AML-193 (cell line): ENCODE data around the gene RNF11.

ENCODE experiments used
- DNase-seq, 2 experiments: peaks; one replicate each; lab custom pipeline; 2025; lab: John Stamatoyannopoulos, UW

The RNF11 gene

DNA sequence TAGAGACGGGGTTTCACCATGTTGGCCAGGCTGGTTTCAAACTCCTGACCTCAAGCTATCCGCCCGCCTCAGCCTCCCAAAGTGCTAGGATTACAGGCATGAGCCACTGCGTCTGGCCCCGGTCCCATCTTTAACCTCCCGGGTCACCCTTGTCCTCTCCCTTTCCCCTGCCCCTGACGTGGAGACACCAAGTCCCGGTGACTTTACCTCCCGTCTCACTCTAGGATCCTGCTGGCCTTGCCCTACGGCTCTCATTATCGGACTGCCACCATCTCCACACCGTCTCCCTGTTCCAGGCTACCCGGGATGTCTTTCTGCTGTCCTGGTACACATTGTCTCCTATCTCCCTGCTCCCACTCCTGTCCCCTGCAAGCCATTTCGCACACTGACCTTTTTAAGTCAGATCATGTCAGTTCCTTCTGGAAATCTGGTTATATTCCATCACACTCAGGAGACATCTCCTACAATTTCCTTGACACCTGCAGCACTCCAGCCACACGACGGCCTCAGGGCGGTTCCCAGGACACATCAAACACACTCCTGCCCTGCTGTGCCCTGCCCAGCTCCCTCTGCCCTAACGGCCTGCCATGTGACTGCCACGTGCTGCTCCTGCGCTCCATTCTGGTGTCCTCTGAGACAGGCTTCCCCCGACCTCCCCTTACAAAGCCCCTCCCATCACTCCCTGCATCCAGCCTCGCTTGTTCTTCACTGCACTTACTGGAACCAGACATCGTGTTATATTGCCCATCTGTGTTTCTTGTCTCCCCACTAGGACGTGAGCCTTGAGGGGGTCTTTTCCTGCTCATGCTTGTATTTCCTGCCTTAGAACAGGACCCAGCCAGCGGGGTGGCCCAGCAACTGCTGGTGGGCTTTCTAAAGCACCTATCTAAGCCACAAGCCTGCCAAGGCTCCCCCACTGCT lies 61.6 kb downstream of the RNF11 start:
- DNase-seq: no peak

DNA sequence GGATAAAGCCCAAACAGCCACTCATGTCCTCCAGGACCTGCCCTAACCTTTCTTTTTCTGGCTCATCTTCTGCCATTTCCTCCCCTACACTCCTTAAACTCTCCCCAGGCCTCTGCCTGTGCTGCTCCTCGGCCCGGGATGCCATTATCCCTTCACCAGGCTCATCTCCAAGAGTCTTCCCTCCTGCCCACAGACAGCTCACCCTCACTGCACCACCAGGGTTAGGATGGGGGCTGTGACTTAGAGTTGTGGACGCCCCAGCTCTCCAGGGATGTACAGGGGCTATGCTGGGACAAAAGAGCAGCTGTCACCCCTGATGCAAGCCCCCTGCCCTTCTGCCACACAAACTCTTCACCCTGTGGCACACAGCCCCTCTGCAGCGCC lies 62.2 kb downstream of the RNF11 start:
- DNase-seq: no peak

GRCh38 chr1:51299185-51299885 lies 63.3 kb downstream of the RNF11 start:
- no peak for DNase-seq

DNA sequence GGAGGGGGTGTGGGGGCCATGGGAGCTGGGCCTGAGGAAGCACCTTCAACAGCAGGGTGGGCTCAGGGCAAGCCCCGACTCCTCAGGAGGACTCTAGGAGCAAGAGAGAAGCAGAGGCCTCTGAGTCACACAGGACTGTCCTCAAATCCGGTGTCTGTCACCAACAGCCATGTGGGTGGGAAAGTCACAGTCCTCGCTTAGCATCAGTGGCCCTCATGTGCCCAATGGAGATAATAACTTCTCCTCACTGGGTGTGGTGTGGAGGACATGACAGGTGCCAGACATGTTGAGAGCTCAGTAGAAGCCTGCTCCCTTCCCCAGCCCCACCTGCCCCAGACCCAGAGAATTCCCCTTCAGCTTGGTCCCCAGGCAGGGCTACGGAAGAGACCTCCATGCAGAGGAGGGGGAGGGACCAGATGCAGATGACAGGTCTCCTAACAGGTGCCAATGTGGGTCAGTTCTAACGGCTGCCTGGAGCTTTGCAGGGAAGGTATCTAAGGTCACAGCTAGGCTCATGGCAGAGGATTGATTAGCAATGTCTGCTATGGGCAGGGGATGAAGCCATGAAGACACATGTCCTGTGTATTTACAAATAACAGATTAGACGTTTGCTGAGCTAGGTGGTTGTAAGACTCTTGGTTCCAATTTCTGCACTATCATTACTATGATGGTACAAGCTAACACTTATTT lies 64.1 kb downstream of the RNF11 start:
- no peak for DNase-seq

DNA sequence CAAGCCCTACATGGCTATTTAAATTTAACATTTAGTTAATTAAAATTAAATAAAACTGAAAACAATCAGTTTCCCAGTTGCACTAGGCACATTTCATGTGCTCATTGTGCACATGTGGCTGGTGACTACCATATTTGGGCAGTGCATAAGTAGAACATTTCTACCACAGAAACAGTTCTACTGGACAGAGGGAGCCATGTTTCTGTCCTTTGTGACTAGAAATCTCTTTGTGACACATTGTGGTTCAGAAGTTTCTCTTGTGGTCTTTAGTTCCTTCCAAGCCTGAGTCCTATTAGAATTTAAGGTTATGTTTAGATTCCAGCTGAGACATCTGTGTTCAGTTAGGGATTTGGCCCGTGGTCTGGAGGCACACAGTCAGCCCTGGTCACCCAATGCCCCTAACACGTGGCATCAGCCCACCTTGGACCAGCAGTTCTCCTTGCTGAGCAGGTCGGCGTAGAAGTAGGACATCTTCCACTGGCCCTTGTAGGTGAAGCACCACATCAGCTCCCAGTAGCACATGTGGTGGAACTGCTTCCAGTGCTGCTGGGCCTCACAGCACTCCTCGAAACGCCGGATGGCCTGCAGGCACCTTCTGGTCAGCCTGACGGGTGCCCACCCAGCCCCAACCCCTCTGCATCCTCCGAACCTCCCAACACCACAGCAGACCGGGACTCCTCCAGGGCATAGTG lies 65.2 kb downstream of the RNF11 start:
- no peak for DNase-seq

- no peak for DNase-seq
These were observed 65.7 kb downstream of the RNF11 start for GRCh38 chr1:51301844-51302162.

GRCh38 chr1:51302270-51302669 lies 66.2 kb downstream of the RNF11 start:
- no peak for DNase-seq

GRCh38 chr1:51302746-51303145 lies 66.7 kb downstream of the RNF11 start:
- DNase-seq: no peak

DNA sequence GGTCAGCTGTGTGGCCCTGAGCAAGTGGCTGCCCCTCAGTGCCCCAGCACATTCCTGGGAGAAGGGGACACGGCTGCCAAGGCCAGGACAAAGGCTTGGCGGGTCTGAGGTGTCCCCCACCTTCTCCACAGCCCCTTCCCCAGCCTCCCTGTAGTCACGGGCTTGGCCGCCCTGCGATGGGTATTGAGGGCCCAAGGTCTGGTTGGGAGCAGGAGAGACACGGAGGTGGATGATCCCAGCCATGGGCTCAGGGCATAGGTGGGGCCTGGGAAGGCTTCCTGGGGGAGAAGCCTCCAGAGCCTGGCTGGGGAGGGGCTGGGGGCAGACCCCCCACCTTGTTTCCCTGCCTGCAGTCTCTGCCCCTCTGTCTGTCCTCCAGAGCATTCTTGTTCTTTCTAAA lies 67.2 kb downstream of the RNF11 start:
- DNase-seq: no peak

GRCh38 chr1:51303751-51304251 lies 67.7 kb downstream of the RNF11 start:
- no peak for DNase-seq

DNA sequence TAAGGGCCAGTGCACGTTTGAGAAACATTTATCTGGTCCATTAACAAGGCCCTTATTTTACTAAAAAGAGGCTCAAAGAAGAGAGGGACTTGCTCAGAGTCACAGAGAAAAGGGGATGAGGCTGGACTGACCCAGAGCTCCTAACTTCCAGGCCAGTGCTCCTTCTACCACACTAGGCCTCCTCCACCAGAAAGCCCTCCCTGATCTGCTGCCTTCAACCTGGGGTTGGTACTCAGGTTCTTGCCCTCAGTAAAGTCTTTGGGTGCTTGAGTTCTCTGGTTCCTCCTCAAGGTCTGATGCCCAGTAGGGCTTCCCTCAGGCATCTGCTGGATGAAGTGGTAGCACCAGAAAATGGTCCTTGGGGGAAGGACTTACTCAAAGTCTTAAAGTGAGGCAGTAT lies 68.3 kb downstream of the RNF11 start:
- no peak for DNase-seq

DNA sequence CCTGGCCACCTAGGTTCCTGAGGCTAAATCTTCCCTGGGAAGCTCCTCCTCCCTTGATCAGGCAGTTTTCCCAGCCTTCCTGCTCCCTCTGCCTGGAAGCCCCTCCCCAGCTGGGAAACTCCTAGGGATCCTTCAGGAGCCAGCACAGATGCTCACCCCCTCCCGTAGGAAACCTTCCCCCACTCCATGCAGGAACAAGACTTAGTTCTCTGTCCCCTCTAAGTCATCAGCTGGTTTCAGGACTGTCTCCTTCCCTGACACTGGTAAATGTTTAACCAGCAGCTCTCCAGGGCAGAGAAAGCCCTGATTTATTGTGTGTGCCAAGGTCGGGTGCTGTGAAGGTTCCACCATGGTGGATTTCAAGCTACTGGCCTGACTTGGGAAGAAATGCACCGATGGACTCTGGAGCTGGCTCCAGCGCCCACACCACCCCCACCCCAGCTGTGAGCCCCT lies 69.3 kb downstream of the RNF11 start:
- DNase-seq: no peak

- no peak for DNase-seq
These were observed 70.9 kb downstream of the RNF11 start for GRCh38 chr1:51306950-51307349.

GRCh38 chr1:51308636-51309035 lies 72.6 kb downstream of the RNF11 start:
- no peak for DNase-seq

- no peak for DNase-seq
These were observed 73.2 kb downstream of the RNF11 start for GRCh38 chr1:51309291-51309690.

DNA sequence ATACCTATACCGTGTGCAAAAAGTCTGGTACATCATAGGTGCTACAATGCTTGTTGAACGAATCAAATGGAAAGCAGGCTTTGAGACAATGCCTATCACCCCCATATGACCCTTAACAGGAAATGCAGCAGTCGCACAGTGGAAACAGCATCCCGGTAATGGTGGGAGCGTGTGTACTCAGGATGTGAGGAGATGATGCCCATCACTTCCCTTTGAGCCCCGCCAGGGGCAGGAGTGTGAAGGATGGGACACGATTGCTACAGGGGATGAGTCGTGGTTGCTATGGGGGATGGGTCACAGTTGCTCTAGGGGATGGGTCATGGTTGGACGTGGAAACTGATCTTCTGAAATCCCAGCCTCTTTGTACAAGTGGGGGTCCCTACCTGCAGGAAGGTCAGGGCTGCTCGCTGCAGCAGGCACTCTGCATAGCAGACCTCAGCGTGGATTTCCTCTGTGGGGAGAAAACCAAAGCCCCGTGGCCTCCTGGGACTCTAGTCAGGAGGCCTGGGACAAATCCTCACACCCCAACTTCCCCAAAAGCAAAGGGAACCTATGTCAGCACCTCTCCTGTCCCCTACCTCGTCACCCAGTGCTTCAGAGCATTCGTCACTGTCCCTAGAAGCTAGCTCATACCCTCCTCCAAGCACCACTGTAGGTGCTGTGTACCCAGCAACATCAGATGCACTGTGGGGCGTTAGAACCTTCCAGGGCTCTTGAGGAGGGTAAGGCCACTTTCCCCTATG lies 75.0 kb downstream of the RNF11 start:
- no peak for DNase-seq

- DNase-seq: no peak
These were observed 75.8 kb downstream of the RNF11 start for GRCh38 chr1:51311826-51312225.

- no peak for DNase-seq
These were observed 76.6 kb downstream of the RNF11 start for GRCh38 chr1:51312718-51313117.

DNA sequence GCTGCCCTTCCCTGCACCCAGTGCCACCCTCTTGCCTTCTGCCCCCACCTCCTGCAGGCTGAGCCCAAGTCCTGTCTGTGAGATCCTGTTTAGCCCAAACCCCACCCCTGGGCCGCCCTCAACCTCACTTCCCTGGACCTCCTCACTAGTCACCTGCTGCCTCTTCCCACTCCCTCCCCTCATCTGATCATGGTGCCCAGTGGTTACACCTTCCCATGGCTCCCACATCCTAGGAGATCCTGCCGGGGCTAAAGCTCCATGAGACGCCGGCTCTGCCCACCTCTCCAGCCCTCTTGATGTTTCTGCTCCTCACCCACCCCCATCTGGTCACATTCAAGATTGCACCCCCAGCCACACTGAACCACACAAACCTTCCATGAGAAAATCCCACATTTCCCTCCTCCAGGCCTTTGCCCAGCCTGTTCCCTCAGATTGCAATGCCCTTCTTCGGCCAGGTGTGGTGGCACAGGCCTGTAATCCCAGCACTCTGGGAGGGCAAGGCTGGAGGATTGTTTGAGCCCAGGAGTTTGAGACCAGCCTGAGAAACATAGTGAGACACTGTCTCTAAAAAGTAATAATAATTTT lies 77.3 kb downstream of the RNF11 start:
- DNase-seq: no peak

- peak in 1 of 2 experiments; percentile 8 for DNase-seq
These were observed 78.1 kb downstream of the RNF11 start for GRCh38 chr1:51313961-51314777.
